HEK293 (cell line): Measurements from ENCODE around the gene LRRC43.
A peak's percentile ranks its signal among the peaks of the same experiment; 100 is the strongest.
"Not testable (repeated sequence)": the region's sequence is repeated elsewhere in the genome, so short reads cannot be mapped to it uniquely, and the experiment has no call there.

Source experiments
- CTCF ChIA-PET: fragments of 350-600 bp; formaldehyde crosslinking; extraction: SDS; loops from one replicate; lab custom pipeline; 2021; ENCODE audit warnings: antibody characterized with exemption; lab: Yijun Ruan, JAX
- POLR2A ChIA-PET: fragments of 300-600 bp; formaldehyde crosslinking; extraction: SDS; loops from one replicate; lab custom pipeline; 2020; ENCODE audit warnings: antibody characterized with exemption, inconsistent platforms; lab: Yijun Ruan, JAX
- H3K27ac ChIP-seq: fragments of 200-500 bp; sonication (Bioruptor generic); 2 replicates; pipeline ENCODE4 v1.5.1; 2014; ENCODE audit warnings: low read depth, low read length, control low read depth, inconsistent platforms; ENCODE audit errors: extremely low read depth
- H3K36me3 ChIP-seq, 2 experiments: fragments of 200-500 bp in 1 of 2; sonication (Bioruptor generic) in 1 of 2; 1 replicate in 1 of 2; 2 replicates in 1 of 2; pipeline ENCODE4 v1.5.1; 2014 to 2017; ENCODE audit warnings: inconsistent platforms in 2 of 2, low read length in 2 of 2; ENCODE audit not compliant: control insufficient read depth in 2 of 2, insufficient read depth in 1 of 2
- H3K4me1 ChIP-seq: fragments of 200-500 bp; sonication (Bioruptor generic); 2 replicates; pipeline ENCODE4 v1.5.1; 2014; ENCODE audit warnings: mild to moderate bottlenecking, low read length, inconsistent platforms; ENCODE audit not compliant: control insufficient read depth, insufficient read depth
- H3K4me3 ChIP-seq: 2 replicates; pipeline ENCODE4 v1.5.1; 2011; ENCODE audit warnings: low read depth, mild to moderate bottlenecking, control low read depth, low read length, moderate library complexity
- H3K9me3 ChIP-seq: fragments of 200-500 bp; sonication (Bioruptor generic); 2 replicates; pipeline ENCODE4 v1.5.1; 2014; ENCODE audit warnings: low read depth, low read length, inconsistent platforms; ENCODE audit not compliant: control insufficient read depth, insufficient read depth
- GLIS1 ChIP-seq: fragments of 450-650 bp; formaldehyde crosslinking; IDR thresholded peaks from 2 replicates; pipeline ENCODE4 v1.5.1; 2016; ENCODE audit warnings: missing biosample characterization, missing genetic modification characterization
- GLIS2 ChIP-seq: fragments of 450-650 bp; formaldehyde crosslinking; IDR thresholded peaks from 2 replicates; pipeline ENCODE4 v1.5.1; 2016; ENCODE audit warnings: missing biosample characterization, missing genetic modification characterization
- KLF1 ChIP-seq: fragments of 450-650 bp; formaldehyde crosslinking; IDR thresholded peaks from 2 replicates; pipeline ENCODE4 v1.5.1; 2016; ENCODE audit warnings: missing biosample characterization, missing genetic modification characterization
- KLF16 ChIP-seq: fragments of 450-650 bp; formaldehyde crosslinking; IDR thresholded peaks from 2 replicates; pipeline ENCODE4 v1.5.1; 2017; ENCODE audit warnings: missing biosample characterization, missing genetic modification characterization
- KLF8 ChIP-seq: fragments of 450-650 bp; formaldehyde crosslinking; IDR thresholded peaks from 2 replicates; pipeline ENCODE4 v1.5.1; 2016; ENCODE audit warnings: missing biosample characterization, missing genetic modification characterization
- PATZ1 ChIP-seq: fragments of 450-650 bp; formaldehyde crosslinking; IDR thresholded peaks from 2 replicates; pipeline ENCODE4 v1.5.1; 2016; ENCODE audit warnings: missing biosample characterization, missing genetic modification characterization
- SCRT1 ChIP-seq: fragments of 450-650 bp; formaldehyde crosslinking; IDR thresholded peaks from 2 replicates; pipeline ENCODE4 v1.5.1; 2016; ENCODE audit warnings: missing biosample characterization, missing genetic modification characterization, borderline replicate concordance
- SP3 ChIP-seq: fragments of 450-650 bp; formaldehyde crosslinking; IDR thresholded peaks from 2 replicates; pipeline ENCODE4 v1.5.1; 2016; ENCODE audit warnings: missing biosample characterization, missing genetic modification characterization
- SP7 ChIP-seq: fragments of 450-650 bp; formaldehyde crosslinking; IDR thresholded peaks from 2 replicates; pipeline ENCODE4 v1.5.1; 2016; ENCODE audit warnings: missing biosample characterization, missing genetic modification characterization
- ZBTB1 ChIP-seq: fragments of 450-650 bp; formaldehyde crosslinking; IDR thresholded peaks from 2 replicates; pipeline ENCODE4 v1.5.1; 2016; ENCODE audit warnings: missing biosample characterization, missing genetic modification characterization
- ZBTB26 ChIP-seq: fragments of 450-650 bp; formaldehyde crosslinking; optimal IDR thresholded peaks from 2 replicates; pipeline ENCODE3; 2016; ENCODE audit warnings: missing biosample characterization, mild to moderate bottlenecking, missing genetic modification characterization
- ZFHX2 ChIP-seq: fragments of 450-650 bp; formaldehyde crosslinking; conservative IDR thresholded peaks from 2 replicates; pipeline ENCODE4 v1.5.1; 2016; ENCODE audit warnings: missing biosample characterization, missing genetic modification characterization
- ZIC2 ChIP-seq: fragments of 450-650 bp; formaldehyde crosslinking; IDR thresholded peaks from 2 replicates; pipeline ENCODE4 v1.5.1; 2016; ENCODE audit warnings: missing biosample characterization, missing genetic modification characterization
- ZNF280C ChIP-seq: fragments of 450-650 bp; formaldehyde crosslinking; IDR thresholded peaks from 2 replicates; pipeline ENCODE4 v1.5.1; 2016; ENCODE audit warnings: missing biosample characterization, missing genetic modification characterization
- ZNF335 ChIP-seq: fragments of 450-650 bp; formaldehyde crosslinking; conservative IDR thresholded peaks from 2 replicates; pipeline ENCODE4 v1.5.1; 2016; ENCODE audit warnings: missing biosample characterization, missing genetic modification characterization
- ZNF341 ChIP-seq: fragments of 450-650 bp; formaldehyde crosslinking; IDR thresholded peaks from 2 replicates; pipeline ENCODE4; 2016; ENCODE audit warnings: low read depth, missing biosample characterization, missing genetic modification characterization
- ZNF561 ChIP-seq: fragments of 450-650 bp; IDR thresholded peaks from 2 replicates; pipeline ENCODE4 v1.5.1; 2018; ENCODE audit warnings: missing biosample characterization, missing genetic modification characterization, borderline replicate concordance
- ZNF600 ChIP-seq: fragments of 450-650 bp; formaldehyde crosslinking; IDR thresholded peaks from 2 replicates; pipeline ENCODE4 v1.5.1; 2016; ENCODE audit warnings: missing biosample characterization, missing genetic modification characterization
- ZNF610 ChIP-seq: fragments of 450-650 bp; formaldehyde crosslinking; IDR thresholded peaks from 2 replicates; pipeline ENCODE4 v1.5.1; 2016; ENCODE audit warnings: missing biosample characterization, missing genetic modification characterization, borderline replicate concordance
- ZNF639 ChIP-seq: fragments of 450-650 bp; formaldehyde crosslinking; IDR thresholded peaks from 2 replicates; pipeline ENCODE4 v1.5.1; 2016; ENCODE audit warnings: missing biosample characterization, missing genetic modification characterization
- ZNF76 ChIP-seq: fragments of 450-650 bp; formaldehyde crosslinking; IDR thresholded peaks from 2 replicates; pipeline ENCODE4; 2016; ENCODE audit warnings: low read depth, missing biosample characterization, missing genetic modification characterization, borderline replicate concordance

Gene LRRC43

GRCh38 chr12:122202017-122202416 lies 19.1 kb downstream of the LRRC43 start:
- ChIA-PET POLR2A (no interaction called here), CTCF (interaction anchor here (0.6 to 0.8 kb wide), 2 partner anchors 11 to 327 kb away, joined by 3 to 4 read pairs; no protein-coding TSS in a partner anchor)
- peaks cover 6% of the 10 kb centered on the region; the same call in 1 of the 2 replicates for H3K4me1 ChIP-seq
- no peak overlapping the region for H3K4me3 ChIP-seq
- H3K9me3 ChIP-seq = no peaks in the 10 kb centered on the region
- peaks cover 0 to 5% of the 10 kb centered on the region in 2 experiments; a peak in 1 of 3 replicates for H3K36me3 ChIP-seq
- TF ChIP-seq ZNF639 (tag by site-specific recombination) = no peak
- no peak overlapping the region for H3K27ac ChIP-seq

DNA sequence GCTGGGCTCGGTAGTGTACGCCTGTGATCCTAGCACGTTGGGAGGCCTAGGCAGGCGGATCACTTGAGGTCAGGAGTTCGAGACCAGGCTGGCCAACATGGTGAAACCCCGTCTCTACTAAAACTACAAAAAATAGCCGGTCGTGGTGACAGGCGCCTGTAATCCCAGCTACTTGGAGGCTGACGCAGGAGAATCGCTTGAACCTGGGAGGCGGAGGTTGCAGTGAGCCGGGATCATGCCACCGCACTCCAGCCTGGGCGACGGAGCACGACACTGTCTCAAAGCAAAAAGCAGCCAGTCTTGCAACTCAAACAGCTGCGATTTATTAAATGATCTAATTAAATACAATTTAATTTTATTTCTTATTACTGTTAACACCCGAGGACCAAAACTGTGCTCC lies 19.9 kb downstream of the LRRC43 start:
- CTCF ChIA-PET, H3K4me1 ChIP-seq, H3K9me3 ChIP-seq, H3K27ac ChIP-seq: not testable (repeated sequence)
- peak overlapping the region; percentile 46; the same call in 1 of the 2 replicates for H3K4me3 ChIP-seq
- peaks cover 4 to 13% of the 10 kb centered on the region in 2 experiments; a peak in 2 of 3 replicates for H3K36me3 ChIP-seq
- POLR2A ChIA-PET = interaction anchor here (1.0 to 1.3 kb wide), 4 partner anchors 23 to 149 kb away, joined by 3 to 5 read pairs (median 4); partner anchors contain the start of genes DIABLO and MLXIP

DNA sequence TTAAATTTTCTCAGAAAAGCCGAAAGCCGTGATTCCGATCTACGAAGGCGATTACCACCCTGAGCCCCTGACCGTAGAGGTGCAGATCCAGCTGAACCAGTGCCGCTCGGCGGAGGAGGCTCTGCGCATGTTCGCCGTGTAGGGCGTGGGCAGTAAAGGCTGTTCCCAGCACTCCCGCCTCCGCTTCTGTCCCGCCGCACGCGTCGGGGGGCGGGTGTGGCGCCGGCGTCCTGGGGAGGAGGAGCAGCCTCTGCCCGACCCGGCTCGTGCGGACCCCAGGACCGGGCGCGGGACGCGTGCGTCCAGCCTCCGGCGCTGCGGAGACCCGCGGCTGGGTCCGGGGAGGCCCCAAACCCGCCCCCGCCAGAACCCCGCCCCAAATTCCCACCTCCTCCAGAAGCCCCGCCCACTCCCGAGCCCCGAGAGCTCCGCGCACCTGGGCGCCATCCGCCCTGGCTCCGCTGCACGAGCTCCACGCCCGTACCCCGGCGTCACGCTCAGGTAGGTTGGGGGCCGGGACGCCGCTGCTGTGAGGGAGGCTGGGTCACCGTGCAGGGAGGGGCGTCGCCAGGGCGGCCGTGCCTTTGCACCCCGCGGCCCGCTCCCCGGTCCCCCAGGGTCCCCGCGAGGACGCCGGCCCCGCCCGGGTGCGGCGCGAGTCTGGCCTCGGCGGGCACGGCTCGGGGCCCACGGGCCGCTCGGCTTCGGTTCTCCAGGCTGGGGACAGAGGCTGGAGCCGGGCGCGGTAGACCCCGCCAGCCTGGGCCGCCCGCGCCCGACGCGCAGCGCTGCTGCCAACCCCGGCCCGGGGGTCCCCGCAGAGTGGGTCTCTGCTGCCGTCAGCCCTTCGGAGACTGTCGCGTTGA lies 20.6 kb downstream of the LRRC43 start, which contains the start of gene B3GNT4:
B3GNT4 (plus strand) TSS at position 409 of the 866 bp plus-strand sequence. CDS start 910 bp downstream, outside the sequence.
- Histone ChIP-seq H3K4me3 (peak within 1 kb of the TSS; percentile 46), H3K9me3 (no peaks in the 10 kb centered on the region), H3K36me3 (peaks cover 6 to 20% of the 10 kb centered on the region in 2 experiments; a peak in 2 of 3 replicates), H3K27ac (no peak within 1 kb of the TSS; the same call in 1 of the 2 replicates), H3K4me1 (peaks cover 6% of the 10 kb centered on the region; the same call in 1 of the 2 replicates)
- POLR2A ChIA-PET = interaction anchor here (0.6 to 1.3 kb wide), 12 partner anchors 9 to 544 kb away, joined by 3 to 6 read pairs (median 3); partner anchors contain the start of genes DIABLO and MLXIP
- CTCF ChIA-PET = interaction anchor here (0.6 kb wide), 2 partner anchors 73 to 149 kb away, joined by 3 to 4 read pairs; no protein-coding TSS in a partner anchor
- TF ChIP-seq GLIS2 (tag by site-specific recombination) (peak; percentile 59; the same call in 1 of the 2 replicates), ZNF341 (peak; percentile 98), GLIS1 (peak; percentile 46), SP3 (tag by site-specific recombination) (peak; percentile 55), PATZ1 (tag by site-specific recombination) (peak; percentile 55; the same call in 1 of the 2 replicates), KLF1 (tag by site-specific recombination) (peak; percentile 80), ZNF600 (tag by site-specific recombination) (0 out of 2 replicates have a peak, but pooled peaks have one; percentile 24), ZNF561 (tag by site-specific recombination) (0 out of 2 replicates have a peak, but pooled peaks have one; percentile 30), ZNF335 (tag by site-specific recombination) (peak; percentile 86), SCRT1 (tag by site-specific recombination) (no peak), ZIC2 (tag by site-specific recombination) (peak; percentile 74), ZBTB1 (tag by site-specific recombination) (no peak), ZNF280C (tag by site-specific recombination) (no peak), ZFHX2 (peak; percentile 97), KLF16 (peak; percentile 64; the same call in 1 of the 2 replicates), ZBTB26 (tag by site-specific recombination) (peak; percentile 71), ZNF610 (tag by site-specific recombination) (0 out of 2 replicates have a peak, but pooled peaks have one; percentile 9), ZNF76 (tag by site-specific recombination) (peak; percentile 29; the same call in 1 of the 2 replicates), KLF8 (peak; percentile 73; the same call in 1 of the 2 replicates), SP7 (tag by site-specific recombination) (peak; percentile 56; the same call in 1 of the 2 replicates)
